K562 (cell line): ENCODE results near the gene ADORA2B. TPM values are rescaled to one million over a fixed set of nuclear protein-coding genes. Genes with fewer than 3 reads are reported as not detected.

Experiments
- CCAR2 ChIP-seq: fragments of 200-400 bp; formaldehyde crosslinking; IDR thresholded peaks from 2 replicates; pipeline ENCODE4 v1.6.1; 2017; ENCODE audit warnings: mild to moderate bottlenecking, low read depth, low read length
- DNMT1 ChIP-seq: fragments of 450-650 bp; IDR thresholded peaks from 2 replicates; pipeline ENCODE4 v1.6.1; 2016; ENCODE audit warnings: antibody characterized with exemption, mild to moderate bottlenecking
- ERF ChIP-seq: fragments of 450-650 bp; formaldehyde crosslinking; IDR thresholded peaks from 2 replicates; pipeline ENCODE4 v1.4.0; 2020; ENCODE audit warnings: mild to moderate bottlenecking, mixed read lengths
- FOXK2 ChIP-seq, 2 experiments: fragments of 450-650 bp; IDR thresholded peaks in 1 of 2; conservative IDR thresholded peaks in 1 of 2; 2 replicates each; pipeline ENCODE4 v1.6.1; 2016; ENCODE audit warnings: low read depth in 2 of 2, mild to moderate bottlenecking in 1 of 2
- FOXM1 ChIP-seq, 2 experiments: fragments of 450-650 bp in 1 of 2; sonication (generic) in 1 of 2; formaldehyde crosslinking in 1 of 2; IDR thresholded peaks; 2 replicates each; pipeline versions ENCODE4 v1.6.1 to v1.9.0; 2017 to 2022; ENCODE audit warnings: low read depth in 2 of 2, mild to moderate bottlenecking in 2 of 2, missing genetic modification reagents in 1 of 2, moderate library complexity in 1 of 2
- FOXO4 ChIP-seq: fragments of 450-650 bp; formaldehyde crosslinking; IDR thresholded peaks from 2 replicates; pipeline ENCODE4 v1.4.0; 2020; ENCODE audit warnings: mild to moderate bottlenecking, moderate library complexity
- HES1 ChIP-seq: fragments of 450-650 bp; IDR thresholded peaks from 2 replicates; pipeline ENCODE4 v1.6.1; 2016; ENCODE audit warnings: low read depth, mild to moderate bottlenecking, moderate library complexity
- KAT8 ChIP-seq: fragments of 450-650 bp; IDR thresholded peaks from 2 replicates; pipeline ENCODE4 v1.6.1; 2016; ENCODE audit warnings: low read depth, mild to moderate bottlenecking
- L3MBTL2 ChIP-seq: fragments of 450-650 bp; IDR thresholded peaks from 2 replicates; pipeline ENCODE4 v1.6.1; 2016; ENCODE audit warnings: mild to moderate bottlenecking, moderate library complexity
- LEF1 ChIP-seq: fragments of 450-650 bp; IDR thresholded peaks from 2 replicates; pipeline ENCODE4 v1.6.1; 2016; ENCODE audit warnings: mild to moderate bottlenecking
- MED1 ChIP-seq: sonication (generic); formaldehyde crosslinking; IDR thresholded peaks from 2 replicates; pipeline ENCODE4 v1.8.1; 2023; ENCODE audit warnings: missing genetic modification reagents, borderline replicate concordance
- NR2F6 ChIP-seq: fragments of 450-650 bp; formaldehyde crosslinking; IDR thresholded peaks from 2 replicates; pipeline ENCODE4 v1.4.0; 2020; ENCODE audit warnings: mild to moderate bottlenecking
- NRF1 ChIP-seq, 2 experiments: fragments of 450-650 bp; IDR thresholded peaks in 1 of 2; conservative IDR thresholded peaks in 1 of 2; 2 replicates each; pipeline ENCODE4 v1.6.1; 2014; ENCODE audit warnings: mild to moderate bottlenecking in 2 of 2
- POLR2B ChIP-seq: fragments of 450-650 bp; IDR thresholded peaks from 2 replicates; pipeline ENCODE4 v1.6.1; 2018; ENCODE audit warnings: low read depth; ENCODE audit not compliant: partially characterized antibody
- RBM34 ChIP-seq: fragments of 200-400 bp; formaldehyde crosslinking; IDR thresholded peaks from 2 replicates; pipeline ENCODE4 v1.6.1; 2018; ENCODE audit warnings: low read length, borderline replicate concordance; ENCODE audit not compliant: insufficient read depth
- SMARCE1 ChIP-seq: fragments of 450-650 bp; IDR thresholded peaks from 2 replicates; pipeline ENCODE4 v1.7.1; 2016; ENCODE audit warnings: mild to moderate bottlenecking
- TSC22D4 ChIP-seq: fragments of 450-650 bp; IDR thresholded peaks from 2 replicates; pipeline ENCODE4 v1.6.1; 2016; ENCODE audit warnings: missing genetic modification characterization, missing biosample characterization, control low read depth
- ZNF121 ChIP-seq: sonication (generic); formaldehyde crosslinking; conservative IDR thresholded peaks from 2 replicates; pipeline ENCODE4 v1.8.0; 2022; ENCODE audit warnings: missing genetic modification reagents
- ZNF253 ChIP-seq: fragments of 250-450 bp; sonication (Bioruptor Pico); conservative IDR thresholded peaks from 2 replicates; pipeline ENCODE4 v1.6.1; 2021; ENCODE audit warnings: mild to moderate bottlenecking
- polyA plus RNA-seq, 8 experiments: library from polyadenylated mRNA; depleted of rRNA in 4 of 8; stranded (reverse) in 5 of 8; unstranded in 3 of 8; fragments of >200 nt; fragmentation: Nextera tagmentation in 2 of 8; fragmentation: Illumina TruSeq in 1 of 8; extraction: Ambion mirVana in 2 of 8; extraction: Trizol in 1 of 8; gene quantifications; 2 replicates each; pipeline versions ENCODE4 v1.2.1 to v1.2.3, GENCODE V29; 2011 to 2014; ENCODE audit warnings: inconsistent platforms in 1 of 8, missing spikeins in 1 of 8
- total RNA-seq, 7 experiments: library from RNA; depleted of rRNA in 6 of 7; stranded (reverse); fragments of >200 nt in 6 of 7; fragmentation: Illumina TruSeq in 2 of 7; extraction: Trizol in 2 of 7; gene quantifications; 2 replicates each; pipeline versions ENCODE4 v1.2.1 to v1.2.3, GENCODE V29; 2011 to 2021; ENCODE audit warnings: low replicate concordance in 1 of 7
- TF ChIP-seq, protein P1 (sequence below): fragments of 450-650 bp; formaldehyde crosslinking; IDR thresholded peaks from 2 replicates; pipeline ENCODE4 v1.4.0; 2022; ENCODE audit warnings: missing genetic modification characterization
- TF ChIP-seq, protein P2 (sequence below), 2 experiments: fragments of 450-650 bp in 1 of 2; sonication (generic) in 1 of 2; formaldehyde crosslinking in 1 of 2; IDR thresholded peaks in 1 of 2; conservative IDR thresholded peaks in 1 of 2; 2 replicates each; pipeline versions ENCODE4 v1.6.1 to v1.8.1; 2016 to 2023; ENCODE audit warnings: mild to moderate bottlenecking in 2 of 2, moderate library complexity in 2 of 2, inconsistent platforms in 1 of 2, missing genetic modification reagents in 1 of 2
- TF ChIP-seq, protein P3 (sequence below): sonication (generic); formaldehyde crosslinking; IDR thresholded peaks from 2 replicates; pipeline ENCODE4 v1.8.1; 2023; ENCODE audit warnings: mild to moderate bottlenecking, missing genetic modification reagents

Gene ADORA2B
- total and polyA plus RNA-seq, 9 of the 15 experiments (the other 6 are each of a cell fraction or from before 2014, with no cell fraction given) = 6.4 to 16.6 (median 10.5) TPM

DNA sequence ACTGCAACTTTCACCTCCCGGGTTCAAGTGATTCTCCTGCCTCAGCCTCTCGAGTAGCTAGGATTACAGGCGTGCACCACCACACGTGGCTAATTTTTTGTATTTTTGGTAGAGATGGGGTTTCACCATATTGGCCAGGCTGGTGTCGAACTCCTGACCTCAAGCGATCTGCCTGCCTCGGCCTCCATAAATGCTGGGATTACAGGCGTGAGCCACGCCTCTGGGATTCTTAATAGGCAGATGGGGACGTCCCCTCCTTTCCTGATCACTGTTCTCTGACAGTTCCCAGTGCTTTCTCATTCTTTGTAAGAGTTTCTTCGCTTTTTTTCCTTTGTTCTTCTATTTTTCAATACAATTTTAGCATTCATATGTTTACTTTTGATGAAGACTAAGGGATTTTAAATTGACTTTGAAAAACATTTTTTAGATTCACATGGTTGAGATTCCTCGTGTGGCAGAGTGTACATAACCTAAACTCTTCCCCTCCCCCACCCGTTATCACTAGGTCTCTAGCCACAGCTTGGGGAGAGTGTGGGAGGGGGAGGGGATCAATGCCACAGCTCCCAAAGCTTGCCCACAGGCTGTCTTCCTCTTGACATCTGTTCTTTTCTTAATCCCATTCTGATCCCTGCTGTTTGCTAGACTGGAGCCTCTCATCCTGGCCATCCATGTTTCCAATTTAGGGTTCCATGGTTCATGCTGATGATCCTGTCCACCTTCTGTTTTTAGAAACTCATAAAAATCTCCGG lies 11.0 kb downstream of the ADORA2B start (continued):
- TF ChIP-seq MED1 (CRISPR knock-in tag) (no peak), FOXK2 (conservative IDR thresholded peaks at IDR 0.05 in 1 of 2, IDR thresholded peaks at IDR 0.05 in 1 of 2; ENCODE audit: low read depth in 2 of 2) (no peak), NR2F6 (CRISPR knock-in tag) (no peak), POLR2B (no peak), ERF (CRISPR knock-in tag) (no peak), KAT8 (no peak), ZNF253 (CRISPR knock-in tag) (no peak), ZNF121 (no peak), RBM34 (no peak), FOXO4 (CRISPR knock-in tag) (no peak), HES1 (peak; percentile 64; the same call in 1 of the 2 replicates), LEF1 (peak; percentile 93), SMARCE1 (0 out of 2 replicates have a peak, but pooled peaks have one; percentile 62), CCAR2 (no peak), NRF1 (conservative IDR thresholded peaks at IDR 0.05 in 1 of 2, IDR thresholded peaks at IDR 0.05 in 1 of 2) (no peak), FOXM1 (IDR thresholded peaks at IDR 0.05; ENCODE audit: low read depth) (no peak), FOXM1 (CRISPR knock-in tag; IDR thresholded peaks at IDR 0.05; ENCODE audit: low read depth) (no peak), DNMT1 (no peak), L3MBTL2 (0 out of 2 replicates have a peak, but pooled peaks have one; percentile 35), TSC22D4 (tag) (no peak)
- TF ChIP-seq, protein P1, sequence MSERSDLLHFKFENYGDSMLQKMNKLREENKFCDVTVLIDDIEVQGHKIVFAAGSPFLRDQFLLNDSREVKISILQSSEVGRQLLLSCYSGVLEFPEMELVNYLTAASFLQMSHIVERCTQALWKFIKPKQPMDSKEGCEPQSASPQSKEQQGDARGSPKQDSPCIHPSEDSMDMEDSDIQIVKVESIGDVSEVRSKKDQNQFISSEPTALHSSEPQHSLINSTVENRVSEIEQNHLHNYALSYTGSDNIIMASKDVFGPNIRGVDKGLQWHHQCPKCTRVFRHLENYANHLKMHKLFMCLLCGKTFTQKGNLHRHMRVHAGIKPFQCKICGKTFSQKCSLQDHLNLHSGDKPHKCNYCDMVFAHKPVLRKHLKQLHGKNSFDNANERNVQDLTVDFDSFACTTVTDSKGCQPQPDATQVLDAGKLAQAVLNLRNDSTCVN = no peak
- TF ChIP-seq, protein P2, sequence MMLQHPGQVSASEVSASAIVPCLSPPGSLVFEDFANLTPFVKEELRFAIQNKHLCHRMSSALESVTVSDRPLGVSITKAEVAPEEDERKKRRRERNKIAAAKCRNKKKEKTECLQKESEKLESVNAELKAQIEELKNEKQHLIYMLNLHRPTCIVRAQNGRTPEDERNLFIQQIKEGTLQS (IDR thresholded peaks at IDR 0.05) = 0 out of 2 replicates have a peak, but pooled peaks have one; percentile 38
- TF ChIP-seq, protein P2 (CRISPR knock-in tag; conservative IDR thresholded peaks at IDR 0.05) = no peak
- TF ChIP-seq, protein P3, sequence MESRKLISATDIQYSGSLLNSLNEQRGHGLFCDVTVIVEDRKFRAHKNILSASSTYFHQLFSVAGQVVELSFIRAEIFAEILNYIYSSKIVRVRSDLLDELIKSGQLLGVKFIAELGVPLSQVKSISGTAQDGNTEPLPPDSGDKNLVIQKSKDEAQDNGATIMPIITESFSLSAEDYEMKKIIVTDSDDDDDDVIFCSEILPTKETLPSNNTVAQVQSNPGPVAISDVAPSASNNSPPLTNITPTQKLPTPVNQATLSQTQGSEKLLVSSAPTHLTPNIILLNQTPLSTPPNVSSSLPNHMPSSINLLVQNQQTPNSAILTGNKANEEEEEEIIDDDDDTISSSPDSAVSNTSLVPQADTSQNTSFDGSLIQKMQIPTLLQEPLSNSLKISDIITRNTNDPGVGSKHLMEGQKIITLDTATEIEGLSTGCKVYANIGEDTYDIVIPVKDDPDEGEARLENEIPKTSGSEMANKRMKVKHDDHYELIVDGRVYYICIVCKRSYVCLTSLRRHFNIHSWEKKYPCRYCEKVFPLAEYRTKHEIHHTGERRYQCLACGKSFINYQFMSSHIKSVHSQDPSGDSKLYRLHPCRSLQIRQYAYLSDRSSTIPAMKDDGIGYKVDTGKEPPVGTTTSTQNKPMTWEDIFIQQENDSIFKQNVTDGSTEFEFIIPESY (CRISPR knock-in tag) = no peak
